Measurements from ENCODE around the gene ATP6V0C.

DNA sequence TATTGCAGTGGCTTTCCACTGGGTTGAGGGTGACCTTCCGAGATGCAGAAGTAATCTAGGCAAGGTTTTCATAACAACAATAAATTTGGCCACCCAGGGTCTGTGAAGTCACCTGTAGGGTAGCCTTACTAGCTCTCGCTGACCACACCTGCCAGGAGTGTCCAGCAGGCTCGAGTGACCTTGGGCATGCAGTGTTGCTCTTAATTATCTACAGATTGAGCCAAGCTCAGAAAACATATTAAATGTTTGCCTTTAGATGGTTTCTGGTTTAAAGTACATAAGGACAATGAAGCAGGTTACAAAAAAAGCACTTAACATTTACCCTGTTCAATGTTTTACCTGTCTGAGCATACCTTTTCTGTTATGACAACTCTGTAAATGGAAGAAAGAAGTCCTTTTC is 37.0 kb upstream of the ATP6V0C start:
- TF ChIP-seq CTCF (IDR thresholded peaks at IDR 0.05; ENCODE audit: low read depth, low read length, poor library complexity, severe bottlenecking) (no peak), EZH2phosphoT487 (IDR thresholded peaks at IDR 0.05; ENCODE audit: borderline replicate concordance, low read length) (no peak)

All from DOHH2 (cell line).